GM21515 (cell line): ENCODE measurements around the gene RAD51B.
"Not testable (repeated sequence)": the region's sequence is repeated elsewhere in the genome, so short reads cannot be mapped to it uniquely, and the experiment has no call there.

Source experiments
- ATAC-seq: cut with Tn5 transposase; IDR thresholded peaks from one replicate; pipeline ENCODE4 v1.9.1; 2021; ENCODE audit not compliant: unreplicated experiment

RAD51B gene

GRCh38 chr14:67819563-67820421 is at the start of gene RAD51B:
Gene RAD51B, plus strand, starts transcription at chr14:67819779.
- ATAC-seq: peak; percentile 58

- no peak for ATAC-seq
Measured at GRCh38 chr14:67773844-67774377, 45.7 kb upstream of the RAD51B start.

- no peak for ATAC-seq
Measured at GRCh38 chr14:67776653-67777322, 42.8 kb upstream of the RAD51B start.

- ATAC-seq: no peak
Measured at GRCh38 chr14:67778792-67779191, 40.8 kb upstream of the RAD51B start.

- no peak for ATAC-seq
Measured at GRCh38 chr14:67782090-67782489, 37.5 kb upstream of the RAD51B start.

- no peak for ATAC-seq
Measured at GRCh38 chr14:67784244-67784823, 35.2 kb upstream of the RAD51B start.

GRCh38 chr14:67785270-67786109 is 34.1 kb upstream of the RAD51B start:
- ATAC-seq: no peak

- no peak for ATAC-seq
Measured at GRCh38 chr14:67787673-67788072, 31.9 kb upstream of the RAD51B start.

GRCh38 chr14:67798731-67799130 is 20.8 kb upstream of the RAD51B start:
- ATAC-seq: no peak

GRCh38 chr14:67800743-67801142 is 18.8 kb upstream of the RAD51B start:
- ATAC-seq: no peak

GRCh38 chr14:67806246-67806645 is 13.3 kb upstream of the RAD51B start:
- ATAC-seq: no peak

GRCh38 chr14:67814821-67815220 is 4.8 kb upstream of the RAD51B start:
- no peak for ATAC-seq

GRCh38 chr14:67815573-67816225 is 3.9 kb upstream of the RAD51B start:
- peak; percentile 2 for ATAC-seq

GRCh38 chr14:67816326-67817002 is 3.1 kb upstream of the RAD51B start, which contains the start of gene ZFYVE26:
Gene ZFYVE26, minus strand, starts transcription at chr14:67816590. Its CDS starts 627 bp downstream, at chr14:67815963.
- ATAC-seq: peak; percentile 85

- ATAC-seq: no peak
Measured at GRCh38 chr14:67817750-67818438, 1.7 kb upstream of the RAD51B start.

GRCh38 chr14:67818476-67818875 is 1.1 kb upstream of the RAD51B start:
- not testable (repeated sequence) for ATAC-seq

GRCh38 chr14:67820428-67820971 is 921 bp downstream of the RAD51B start:
- ATAC-seq: no peak

GRCh38 chr14:67821121-67821520 is 1.5 kb downstream of the RAD51B start:
- ATAC-seq: no peak

- no peak for ATAC-seq
Measured at GRCh38 chr14:67831113-67831512, 11.5 kb downstream of the RAD51B start.
